Lower leg skin (tissue), 3 donors: ENCODE measurements around the gene TDRD9.

Source experiments
- POLR2A ChIP-seq, 2 donors: fragments of 450-650 bp; IDR thresholded peaks; one replicate each; pipeline ENCODE4 v1.6.1; 2016 to 2017; ENCODE audit warnings: antibody characterized with exemption in 2 of 2, mild to moderate bottlenecking in 1 of 2, moderate library complexity in 1 of 2
- TF ChIP-seq, protein P1 (sequence below), 3 donors: fragments of 450-650 bp; IDR thresholded peaks; one replicate each; pipeline ENCODE4 v1.5.1; 2016; ENCODE audit warnings: antibody characterized with exemption in 3 of 3, mild to moderate bottlenecking in 3 of 3, moderate library complexity in 2 of 3

GRCh38 chr14:103892247-103892646, 36.0 kb upstream of the TDRD9 start:
- TF ChIP-seq POLR2A (IDR thresholded peaks at IDR 0.05) = no peak
- TF ChIP-seq, protein P1, sequence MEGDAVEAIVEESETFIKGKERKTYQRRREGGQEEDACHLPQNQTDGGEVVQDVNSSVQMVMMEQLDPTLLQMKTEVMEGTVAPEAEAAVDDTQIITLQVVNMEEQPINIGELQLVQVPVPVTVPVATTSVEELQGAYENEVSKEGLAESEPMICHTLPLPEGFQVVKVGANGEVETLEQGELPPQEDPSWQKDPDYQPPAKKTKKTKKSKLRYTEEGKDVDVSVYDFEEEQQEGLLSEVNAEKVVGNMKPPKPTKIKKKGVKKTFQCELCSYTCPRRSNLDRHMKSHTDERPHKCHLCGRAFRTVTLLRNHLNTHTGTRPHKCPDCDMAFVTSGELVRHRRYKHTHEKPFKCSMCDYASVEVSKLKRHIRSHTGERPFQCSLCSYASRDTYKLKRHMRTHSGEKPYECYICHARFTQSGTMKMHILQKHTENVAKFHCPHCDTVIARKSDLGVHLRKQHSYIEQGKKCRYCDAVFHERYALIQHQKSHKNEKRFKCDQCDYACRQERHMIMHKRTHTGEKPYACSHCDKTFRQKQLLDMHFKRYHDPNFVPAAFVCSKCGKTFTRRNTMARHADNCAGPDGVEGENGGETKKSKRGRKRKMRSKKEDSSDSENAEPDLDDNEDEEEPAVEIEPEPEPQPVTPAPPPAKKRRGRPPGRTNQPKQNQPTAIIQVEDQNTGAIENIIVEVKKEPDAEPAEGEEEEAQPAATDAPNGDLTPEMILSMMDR (IDR thresholded peaks at IDR 0.05) = no peak
